ENCODE data around the gene NCAM1.

- TF ChIP-seq POLR2AphosphoS5 (IDR thresholded peaks at IDR 0.05; ENCODE audit: borderline replicate concordance, low read depth, low read length) (no peak), EZH2 (IDR thresholded peaks at IDR 0.05) (no peak)
Measured at GRCh38 chr11:112975493-112975892, 14.3 kb downstream of the NCAM1 start.

Measured in SK-N-MC (cell line).